H7 (cell line): ENCODE results near the gene P2RX6. TPM values are rescaled to one million over a fixed set of nuclear protein-coding genes. Genes with fewer than 3 reads are reported as not detected.
"Not testable (repeated sequence)": the region's sequence is repeated elsewhere in the genome, so short reads cannot be mapped to it uniquely, and the experiment has no call there.

ENCODE experiments used
- DNase-seq: peaks from one replicate; pipeline ENCODE4 v3.0.0; 2012
- H3K27me3 ChIP-seq: 2 replicates; pipeline ENCODE4 v1.6.0; 2011; ENCODE audit warnings: mild to moderate bottlenecking, low read length; ENCODE audit not compliant: control insufficient read depth, insufficient read depth
- H3K36me3 ChIP-seq: replicated peaks from 2 replicates; pipeline ENCODE4 v1.5.1; 2011; ENCODE audit warnings: low read length; ENCODE audit not compliant: control insufficient read depth, insufficient read depth
- H3K4me3 ChIP-seq: 2 replicates; pipeline ENCODE4 v1.5.1; 2011; ENCODE audit warnings: low read depth, mild to moderate bottlenecking, control low read depth, low read length, moderate library complexity; ENCODE audit not compliant: insufficient read depth
- total RNA-seq: library from RNA; depleted of rRNA; stranded (reverse); fragments of >200 nt; shearing (Covaris generic); gene quantifications from 2 replicates; pipeline ENCODE4 v1.2.3, GENCODE V29; 2014

Gene P2RX6
- total RNA-seq, 1 experiment from 2014 or later: 0.31 TPM

DNA sequence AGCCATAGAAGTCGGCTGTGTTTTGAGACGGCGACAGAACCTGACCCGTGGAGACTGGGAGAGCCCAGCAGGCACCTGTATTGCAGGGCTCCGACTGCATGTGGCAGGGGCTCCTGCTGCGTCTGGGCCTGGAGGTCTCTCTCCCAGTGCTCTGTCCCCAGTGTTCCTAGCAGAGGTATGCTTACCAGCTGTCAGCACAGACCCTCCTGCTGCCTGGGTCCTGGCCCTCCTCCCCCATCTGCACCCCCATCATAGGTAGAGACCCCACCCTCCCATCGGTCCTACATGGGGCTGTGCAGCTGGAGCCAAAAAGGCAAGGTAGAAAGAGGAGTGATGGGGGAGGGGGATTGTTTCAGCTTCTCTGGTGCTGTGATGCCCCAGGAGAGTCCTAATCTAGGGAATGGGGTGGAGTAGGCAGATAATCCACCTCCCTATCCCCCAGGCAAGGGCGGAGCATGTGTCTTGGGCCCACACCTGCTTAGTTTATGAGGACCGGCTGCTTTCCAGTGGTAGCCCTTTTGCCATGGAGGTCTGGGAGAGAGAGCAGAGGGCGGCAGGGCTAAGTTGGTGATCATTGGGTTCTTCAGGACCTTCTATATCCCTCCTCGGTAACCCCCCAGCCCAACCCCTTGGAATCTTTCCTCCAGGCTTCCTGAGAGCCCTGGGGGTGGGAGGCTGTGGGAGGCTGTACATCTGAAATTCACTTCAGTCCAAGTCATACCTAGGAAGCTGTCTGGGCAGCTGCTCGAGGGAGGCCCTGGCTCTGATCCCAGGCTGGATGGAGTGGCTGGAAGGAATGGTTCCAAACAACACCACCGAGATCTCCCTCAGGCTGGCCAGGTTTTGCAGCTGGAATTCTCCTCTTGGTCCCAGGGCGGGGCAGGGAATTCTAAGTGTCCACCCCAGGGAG, 12.1 kb downstream of the P2RX6 start:
- no peak overlapping the region for H3K4me3 ChIP-seq
- peak; percentile 46 for DNase-seq
- peaks cover 8% of the 10 kb centered on the region; the same call in 1 of the 2 replicates for H3K27me3 ChIP-seq
- no peaks in the 10 kb centered on the region for H3K36me3 ChIP-seq

DNA sequence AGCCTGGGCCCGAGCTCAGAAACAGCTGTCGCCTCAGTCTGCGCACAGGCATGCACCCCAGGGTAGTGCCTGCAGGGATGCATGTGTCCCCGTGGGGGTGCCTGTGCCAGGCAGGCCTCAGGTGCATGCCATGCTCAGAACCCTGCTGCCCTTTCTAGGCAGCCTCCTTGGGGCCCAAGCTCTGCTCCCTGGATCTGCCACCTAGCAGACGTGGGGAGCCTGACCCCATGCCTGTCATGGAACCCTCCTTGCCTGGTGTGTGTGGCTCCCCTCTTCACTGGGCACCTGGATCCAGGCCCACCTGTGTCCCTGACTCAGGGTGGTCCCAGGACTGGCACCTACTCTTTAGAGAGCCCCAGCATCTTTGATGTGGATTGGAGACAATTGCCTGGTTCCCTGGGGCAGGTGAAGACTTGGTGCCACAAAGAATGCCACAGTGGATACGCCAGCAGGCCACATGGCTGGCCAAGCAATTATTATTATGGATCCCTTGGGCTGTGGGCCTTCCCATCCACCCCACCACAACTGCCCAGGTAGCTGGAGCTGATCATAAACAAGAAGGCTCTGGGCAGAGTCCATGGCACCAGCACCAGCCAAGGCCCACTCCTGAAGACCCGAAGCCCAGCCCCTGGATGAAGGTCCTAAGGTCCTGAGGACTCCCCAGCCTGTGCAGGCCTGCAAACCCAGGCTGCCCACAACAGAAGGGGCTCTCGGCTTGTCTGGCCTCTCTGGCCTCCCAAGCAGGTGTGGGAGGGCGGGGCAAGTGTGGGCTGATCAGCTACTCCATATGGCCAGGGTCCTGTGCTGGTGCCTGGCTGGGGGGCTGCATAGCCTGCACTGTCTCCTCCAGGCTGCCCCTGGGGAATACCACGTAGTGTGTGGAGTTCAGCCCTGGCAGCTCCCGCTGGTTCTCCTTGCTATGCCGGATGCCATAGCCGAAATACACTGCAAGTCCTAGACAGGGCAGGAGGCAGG, 13.6 kb downstream of the P2RX6 start:
- Histone ChIP-seq H3K27me3 (peaks cover 13% of the 10 kb centered on the region; the same call in 1 of the 2 replicates), H3K36me3 (no peaks in the 10 kb centered on the region), H3K4me3 (no peak overlapping the region)
- peak; percentile 36 for DNase-seq

DNA sequence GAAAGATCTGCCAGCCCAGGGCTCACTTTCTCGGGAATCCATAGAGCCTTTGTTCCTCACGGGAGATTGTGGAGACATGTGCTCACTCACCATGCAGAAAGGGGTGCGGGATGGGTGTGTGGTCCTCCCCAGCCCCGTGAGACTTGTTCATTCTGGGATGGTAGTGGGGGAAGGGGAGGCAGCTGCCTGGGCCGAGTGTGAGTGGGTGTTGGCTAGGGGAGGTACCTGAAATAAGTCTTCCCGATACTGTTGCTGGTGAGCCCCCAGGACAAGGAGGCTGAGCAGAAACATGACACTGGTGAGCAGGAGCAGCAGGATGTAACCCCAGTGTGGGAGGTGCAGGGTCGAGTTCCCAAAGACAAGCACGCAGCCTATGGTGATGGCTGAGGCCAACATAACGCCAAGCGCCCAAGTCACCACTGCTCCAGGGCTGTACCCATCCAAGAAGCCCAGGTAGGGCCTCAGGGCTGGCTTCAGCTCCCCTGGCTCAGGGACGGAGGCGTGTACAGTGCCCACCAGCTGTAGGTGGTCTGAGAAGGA, 14.6 kb downstream of the P2RX6 start:
- Histone ChIP-seq H3K4me3 (no peak overlapping the region), H3K36me3 (no peaks in the 10 kb centered on the region), H3K27me3 (peaks cover 13% of the 10 kb centered on the region; the same call in 1 of the 2 replicates)
- DNase-seq: no peak

DNA sequence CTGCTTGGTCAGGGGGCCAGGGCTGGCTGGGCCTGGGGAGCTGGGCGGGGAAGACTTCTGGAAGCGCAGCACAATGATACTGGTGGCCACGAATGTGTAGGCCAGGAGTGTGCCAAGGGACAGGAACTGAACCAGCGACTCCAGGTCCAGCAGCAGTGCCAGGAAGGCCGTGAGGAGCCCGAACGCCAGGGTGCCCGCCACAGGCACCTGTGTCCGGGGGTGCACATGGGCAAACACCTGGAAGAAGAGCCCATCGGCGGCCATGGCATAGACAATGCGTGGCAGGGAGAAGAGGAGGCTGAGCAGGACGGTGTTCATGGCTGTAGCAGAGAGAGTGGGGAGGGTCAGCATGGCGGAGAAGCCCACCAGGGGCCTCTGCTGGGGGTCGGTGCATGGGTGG, 15.1 kb downstream of the P2RX6 start:
- peaks cover 13% of the 10 kb centered on the region; the same call in 1 of the 2 replicates for H3K27me3 ChIP-seq
- no peaks in the 10 kb centered on the region for H3K36me3 ChIP-seq
- no peak for DNase-seq
- no peak overlapping the region for H3K4me3 ChIP-seq

DNA sequence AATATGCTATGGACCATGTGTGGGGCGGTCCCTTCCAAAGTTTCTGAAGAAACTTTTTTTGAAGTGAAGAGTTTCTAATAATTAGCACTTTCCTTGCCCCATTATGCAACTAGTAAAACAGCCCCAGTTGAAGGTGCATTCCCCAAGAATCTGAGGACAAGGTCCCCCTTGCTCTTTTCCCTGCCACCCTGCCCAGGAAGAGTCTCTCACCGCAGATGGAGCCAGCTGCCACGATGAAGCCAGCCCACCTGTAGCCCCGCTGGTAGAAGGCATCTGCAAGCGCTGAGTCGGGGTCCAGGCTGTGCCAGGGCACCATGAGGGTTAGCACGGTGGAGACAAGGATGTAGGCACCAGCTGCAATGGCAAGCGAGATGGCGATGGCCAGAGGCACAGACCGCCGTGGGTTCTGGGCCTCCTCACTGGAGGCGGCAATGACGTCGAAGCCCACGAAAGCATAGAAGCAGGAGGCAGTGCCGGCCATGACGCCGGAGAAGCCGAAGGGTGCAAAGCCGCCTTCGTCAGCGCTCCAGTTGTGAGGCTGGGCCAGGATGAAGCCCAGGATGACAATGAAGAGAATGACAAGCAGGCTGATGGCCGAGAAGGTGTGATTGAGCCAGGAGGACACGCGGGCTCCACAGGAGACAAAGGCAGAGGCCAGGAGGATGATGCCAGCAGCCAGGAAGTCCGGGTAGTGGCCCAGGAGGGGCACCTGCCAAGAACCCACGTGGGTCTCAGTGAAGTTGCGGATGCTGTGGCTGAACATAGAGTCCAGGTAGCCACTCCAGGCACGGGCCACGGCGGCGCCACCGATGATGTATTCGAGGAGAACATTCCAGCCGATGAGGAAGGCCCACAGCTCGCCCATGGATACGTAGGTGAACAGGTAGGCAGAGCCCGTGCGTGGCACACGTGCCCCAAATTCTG, 15.9 kb downstream of the P2RX6 start:
- H3K27me3 ChIP-seq: peaks cover 13% of the 10 kb centered on the region; the same call in 1 of the 2 replicates
- H3K4me3 ChIP-seq: no peak overlapping the region
- H3K36me3 ChIP-seq: no peaks in the 10 kb centered on the region
- DNase-seq: no peak

DNA sequence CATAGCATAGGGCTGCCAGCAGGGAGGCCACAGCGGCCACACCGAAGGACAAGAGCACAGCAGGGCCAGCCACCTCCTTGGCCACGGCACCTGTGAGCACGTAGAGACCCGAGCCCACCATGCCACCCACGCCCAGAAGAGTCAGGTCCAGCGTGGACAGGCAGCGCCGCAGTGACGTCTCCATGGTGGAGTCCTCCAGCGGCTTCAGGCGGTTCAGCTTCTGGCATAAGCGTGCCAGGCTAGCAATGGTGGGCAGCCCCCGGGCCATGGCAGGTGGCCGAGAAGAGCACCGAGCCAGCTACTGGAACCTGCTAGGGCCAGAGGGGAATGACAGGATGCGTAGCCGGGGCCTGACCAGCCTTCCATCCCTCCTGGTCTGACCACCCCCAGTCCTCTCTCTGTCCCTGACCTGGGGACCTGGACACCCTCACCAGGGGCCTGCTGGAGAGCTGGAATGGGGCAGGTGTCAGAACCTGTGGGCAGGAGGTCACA, 16.6 kb downstream of the P2RX6 start:
- Histone ChIP-seq H3K4me3 (peak overlapping the region; percentile 44; the same call in 1 of the 2 replicates), H3K27me3 (peaks cover 13% of the 10 kb centered on the region; the same call in 1 of the 2 replicates), H3K36me3 (no peaks in the 10 kb centered on the region)
- DNase-seq: no peak

DNA sequence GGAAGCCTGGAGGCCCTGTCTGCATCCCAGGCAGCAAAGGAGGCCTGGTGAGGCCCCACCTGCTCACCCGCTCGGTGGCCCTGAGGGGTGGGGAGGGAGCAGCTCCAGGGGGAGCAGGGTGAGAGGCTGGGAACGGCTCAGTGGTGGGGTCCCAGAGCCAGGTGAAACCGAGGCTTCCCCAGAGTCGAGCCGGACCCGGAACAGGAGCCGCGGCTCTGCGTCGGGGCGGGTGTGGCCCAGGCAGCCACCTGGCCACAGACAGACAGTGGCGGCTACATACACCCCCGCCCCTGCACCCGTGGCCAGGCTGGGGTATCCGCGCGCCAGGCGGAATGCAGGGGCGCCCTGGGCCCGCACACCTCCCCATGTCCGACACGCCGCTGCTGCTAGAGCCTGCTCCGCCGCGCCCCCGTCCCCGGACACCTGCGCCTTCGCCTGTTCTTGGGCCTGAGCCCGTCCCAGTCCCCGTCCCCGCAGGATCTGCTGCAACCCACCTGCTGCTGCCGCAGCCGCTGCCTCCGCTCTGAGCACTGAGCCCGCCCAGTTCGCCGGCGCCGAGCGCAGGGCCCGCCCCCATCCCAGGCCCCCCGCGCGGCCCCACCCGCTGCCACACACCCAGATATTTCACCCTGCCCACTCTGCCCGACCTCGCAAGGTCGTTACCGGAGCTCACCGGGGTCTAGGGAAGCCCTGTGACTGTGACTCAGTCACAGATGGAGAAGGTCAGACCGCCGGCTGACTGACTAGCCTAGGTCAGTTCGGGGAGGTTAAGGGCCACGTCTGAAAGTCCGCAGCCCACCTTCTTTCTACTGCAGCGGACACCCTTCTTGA, 17.3 kb downstream of the P2RX6 start, which contains the start of gene SLC7A4:
Gene SLC7A4 (minus strand): TSS at position 525 of the 831 bp plus-strand sequence. CDS start 749 bp downstream, outside the sequence.
- peaks cover 13% of the 10 kb centered on the region; the same call in 1 of the 2 replicates for H3K27me3 ChIP-seq
- H3K36me3 ChIP-seq: no peaks in the 10 kb centered on the region
- DNase-seq: peak; percentile 85
- peak within 1 kb of the TSS; percentile 44; the same call in 1 of the 2 replicates for H3K4me3 ChIP-seq

DNA sequence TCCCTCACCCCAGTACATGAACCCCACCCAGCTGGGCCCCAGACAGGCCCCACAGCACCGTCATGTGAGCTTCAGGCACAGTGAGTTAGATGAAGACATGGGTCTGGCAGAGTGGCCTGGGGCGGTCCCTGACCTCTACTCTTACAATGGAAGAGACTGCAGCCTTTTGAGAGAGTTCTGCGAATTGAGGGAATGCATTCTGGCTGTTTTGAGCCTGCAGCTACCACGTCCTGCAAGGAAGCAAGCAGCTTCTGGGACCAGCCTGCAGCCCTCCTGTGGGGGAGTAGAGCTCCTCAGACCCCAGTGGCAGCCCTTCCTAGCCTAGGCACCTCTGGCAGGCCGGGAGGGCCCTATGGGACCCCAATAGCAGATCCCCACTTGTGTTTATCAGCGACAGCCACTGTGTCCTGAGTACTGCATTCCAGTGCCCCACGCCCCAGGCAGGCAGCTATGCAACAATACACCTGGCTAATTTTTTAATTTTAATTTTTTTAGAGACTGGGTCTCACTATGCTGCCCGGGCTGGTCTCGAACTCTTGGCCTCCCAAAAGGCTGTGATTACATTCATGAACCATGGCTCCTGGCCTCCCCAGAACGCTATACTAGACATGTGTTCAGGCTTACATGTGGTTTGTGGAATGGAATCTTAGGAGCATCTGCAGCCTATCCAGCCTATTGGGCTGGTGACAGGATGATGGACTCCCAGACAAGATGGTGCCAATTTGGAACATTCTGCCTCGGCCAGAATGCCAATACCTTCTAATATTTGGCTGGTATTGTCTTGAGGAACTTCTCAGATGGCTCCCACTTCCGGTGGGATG, 18.1 kb downstream of the P2RX6 start:
- peak overlapping the region; percentile 44; the same call in 1 of the 2 replicates for H3K4me3 ChIP-seq
- no peaks in the 10 kb centered on the region for H3K36me3 ChIP-seq
- DNase-seq: peak; percentile 66
- H3K27me3 ChIP-seq: peaks cover 13% of the 10 kb centered on the region; the same call in 1 of the 2 replicates

DNA sequence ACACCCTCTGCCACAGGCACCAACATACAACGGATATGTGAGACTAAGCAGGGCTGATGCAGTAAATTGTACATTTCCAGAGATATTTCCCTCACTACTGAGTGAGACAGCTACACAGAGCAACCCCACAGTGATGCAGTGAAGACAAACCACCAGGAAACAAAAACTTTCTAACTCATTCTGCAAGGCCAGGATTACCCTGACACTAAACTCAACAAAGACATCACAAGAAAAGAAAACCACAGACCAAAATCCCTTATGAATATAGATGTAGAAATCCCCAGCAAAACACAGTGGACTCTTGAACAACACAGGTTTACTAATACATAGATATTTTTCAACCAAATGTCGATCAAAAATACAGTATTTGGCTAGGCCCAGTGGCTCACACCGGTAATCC, 18.9 kb downstream of the P2RX6 start:
- H3K27me3 ChIP-seq: peaks cover 13% of the 10 kb centered on the region; the same call in 1 of the 2 replicates
- no peaks in the 10 kb centered on the region for H3K36me3 ChIP-seq
- DNase-seq: peak; percentile 6
- no peak overlapping the region for H3K4me3 ChIP-seq

DNA sequence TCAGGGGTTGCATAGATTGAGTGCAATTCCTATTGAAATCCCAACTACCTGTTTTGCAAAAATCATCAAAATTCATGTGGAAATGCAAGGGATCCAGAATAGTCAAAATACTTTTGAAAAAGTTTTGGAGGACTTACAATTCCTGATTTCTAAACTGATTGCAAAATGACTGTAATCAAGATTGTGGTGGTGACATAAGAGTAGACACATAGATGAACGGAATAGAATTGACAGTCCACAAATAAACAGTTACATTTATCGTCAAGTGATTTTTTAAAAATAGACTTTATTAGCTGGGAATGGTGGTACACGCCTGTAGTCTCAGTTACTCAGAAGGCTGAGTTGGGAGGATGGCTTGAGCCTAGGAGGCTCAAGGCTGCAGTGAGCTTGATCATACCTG, 20.0 kb downstream of the P2RX6 start:
- no peaks in the 10 kb centered on the region for H3K36me3 ChIP-seq
- DNase-seq: no peak
- H3K4me3 ChIP-seq: no peak overlapping the region
- H3K27me3 ChIP-seq: peaks cover 13% of the 10 kb centered on the region; the same call in 1 of the 2 replicates

DNA sequence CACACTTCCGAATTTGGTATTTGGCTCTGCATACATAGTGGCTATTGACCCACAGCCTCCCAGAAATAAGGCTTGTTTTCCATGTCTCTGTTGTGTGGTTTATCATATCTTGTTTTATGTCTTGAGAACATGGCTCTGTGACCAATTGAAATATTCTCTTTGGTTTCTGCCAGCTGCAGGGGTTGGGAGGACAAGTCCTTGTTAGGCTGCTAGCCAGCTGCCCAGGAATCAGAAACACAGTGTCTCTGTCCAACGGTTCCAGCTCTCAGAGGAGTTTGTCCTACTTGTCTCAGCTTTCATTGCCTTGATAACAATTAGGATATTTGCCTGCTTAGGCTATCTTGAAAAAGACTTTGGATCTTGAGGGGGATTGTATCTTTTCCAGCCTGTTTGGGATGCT, 23.4 kb downstream of the P2RX6 start:
- no peaks in the 10 kb centered on the region; the same call in 1 of the 2 replicates for H3K27me3 ChIP-seq
- no peak overlapping the region for H3K4me3 ChIP-seq
- H3K36me3 ChIP-seq: no peaks in the 10 kb centered on the region
- peak; percentile 6 for DNase-seq

DNA sequence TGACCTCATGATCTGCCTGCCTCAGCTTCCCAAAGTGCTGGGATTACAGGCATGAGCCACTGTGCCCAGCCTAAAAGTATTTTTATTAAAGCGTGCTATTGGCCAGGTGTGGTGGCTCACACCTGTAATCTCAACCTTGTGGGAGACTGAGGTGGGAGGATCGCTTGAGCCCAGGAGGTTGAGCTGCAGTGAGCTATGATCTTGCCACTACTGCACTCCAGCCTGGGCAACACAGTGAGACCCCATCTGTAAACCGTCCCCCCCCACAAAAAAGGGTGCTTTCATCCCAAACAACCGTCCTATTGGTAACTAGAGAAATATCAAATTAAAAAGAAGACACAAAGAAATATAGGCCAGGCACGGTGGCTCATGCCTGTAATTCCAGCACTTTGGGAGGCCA, 24.2 kb downstream of the P2RX6 start:
- not testable (repeated sequence) for H3K36me3 ChIP-seq, DNase-seq, H3K27me3 ChIP-seq, H3K4me3 ChIP-seq
